Thyroid gland (tissue), 4 donors: ENCODE measurements around the gene MOV10. TPM values are rescaled to one million over a fixed set of nuclear protein-coding genes. Genes with fewer than 3 reads are reported as not detected.

Experiments used
- DNase-seq, 2 donors: peaks; one replicate each; pipeline ENCODE4 v3.0.0-alpha.2; 2019
- H3K27ac ChIP-seq, 3 donors: fragments of 200-600 bp; sonication (generic); 1 replicate in 2 of 3; 2 replicates in 1 of 3; pipeline ENCODE4 v1.5.1; 2016 to 2019; ENCODE audit warnings: mild to moderate bottlenecking in 1 of 3, moderate library complexity in 1 of 3
- H3K27me3 ChIP-seq: fragments of 200-600 bp; sonication (generic); one replicate; pipeline ENCODE4 v1.5.1; 2019
- H3K36me3 ChIP-seq, 2 donors: fragments of 200-600 bp; sonication (generic); one replicate each; pipeline ENCODE4 v1.5.1; 2016 to 2019
- H3K4me1 ChIP-seq, 2 donors: fragments of 200-600 bp; sonication (generic); one replicate each; pipeline ENCODE4 v1.5.1; 2017 to 2019
- H3K4me3 ChIP-seq, 3 donors: fragments of 200-600 bp; sonication (generic); replicated peaks in 1 of 3; 1 replicate in 2 of 3; 2 replicates in 1 of 3; pipeline ENCODE4 v1.5.1; 2016; ENCODE audit warnings: mild to moderate bottlenecking in 1 of 3
- H3K9me3 ChIP-seq: fragments of 200-600 bp; sonication (generic); one replicate; pipeline ENCODE4 v1.5.1; 2017
- CTCF ChIP-seq, 6 experiments: fragments of 200-600 bp in 3 of 6; fragments of 450-650 bp in 3 of 6; sonication (generic) in 3 of 6; IDR thresholded peaks; one replicate each; pipeline ENCODE4 v1.5.1; 2016 to 2019; ENCODE audit warnings: antibody characterized with exemption in 6 of 6, mild to moderate bottlenecking in 2 of 6, inconsistent platforms in 1 of 6, moderate library complexity in 1 of 6
- POLR2A ChIP-seq, 2 donors: fragments of 450-650 bp; IDR thresholded peaks; one replicate each; pipeline ENCODE4 v1.6.1; 2017; ENCODE audit warnings: antibody characterized with exemption in 2 of 2, mild to moderate bottlenecking in 2 of 2, moderate library complexity in 1 of 2
- WGBS, 2 donors: methylation state at CpG; one replicate each; pipeline ENCODE4 v1.1.5; 2017; 5-methylcytosine and 5-hydroxymethylcytosine counted together
- intact Hi-C: fragments of 100-400 bp; cut with DNase I; formaldehyde crosslinking; loops from one replicate; pipeline ENCODE4 v1.15.1; 2023
- total RNA-seq, 4 donors: library from RNA; depleted of rRNA; stranded (reverse); fragments of >200 nt; gene quantifications; one replicate each; pipeline ENCODE4 v1.2.3, GENCODE V29; 2016

The MOV10 gene
- total RNA-seq, 4 donors from 2014 or later: 20.2 to 27.7 (median 27.5) TPM

GRCh38 chr1:112729909-112730308, 55.5 kb downstream of the MOV10 start:
- WGBS, 2 donors: 67 to 93% methylated on average over 1 of the region's 1 CpG
- Histone ChIP-seq H3K9me3 (no peaks in the 10 kb centered on the region), H3K4me3 (no peak overlapping the region), H3K4me1 (peaks cover 11 to 18% of the 10 kb centered on the region in 2 donors), H3K27me3 (no peaks in the 10 kb centered on the region), H3K27ac (no peak overlapping the region), H3K36me3 (no peaks in the 10 kb centered on the region)
- intact Hi-C loops: no loop called here
- TF ChIP-seq CTCF (IDR thresholded peaks at IDR 0.05) (no peak), POLR2A (IDR thresholded peaks at IDR 0.05) (no peak)
- no peak for DNase-seq

- no peak for TF ChIP-seq POLR2A (IDR thresholded peaks at IDR 0.05)
- no peak for TF ChIP-seq CTCF (IDR thresholded peaks at IDR 0.05)
These were observed 57.0 kb downstream of the MOV10 start for GRCh38 chr1:112731451-112731850.

DNA sequence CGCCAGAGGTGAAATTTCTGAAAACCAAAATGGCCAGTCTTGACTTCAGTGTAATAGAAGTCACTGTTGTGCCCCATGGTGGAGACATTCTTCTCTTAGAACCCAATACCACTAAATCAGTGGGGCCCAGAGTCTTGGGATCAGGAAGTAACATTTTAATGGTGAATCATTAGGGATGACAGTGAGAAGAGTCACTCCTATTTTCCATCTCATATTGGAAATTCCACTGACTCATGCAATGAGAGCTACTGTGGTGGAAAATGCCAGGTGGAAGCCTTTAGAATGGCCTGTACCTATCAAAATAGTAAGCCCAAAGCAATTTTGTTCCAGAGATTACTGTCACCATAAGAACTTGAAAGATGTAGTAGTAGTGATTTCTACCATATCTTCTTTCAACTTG, 61.3 kb downstream of the MOV10 start:
- no peaks in the 10 kb centered on the region for H3K27me3 ChIP-seq
- WGBS, 2 donors: 98% methylated on average over 1 of the region's 1 CpG
- H3K4me3 ChIP-seq: no peak overlapping the region
- H3K36me3 ChIP-seq: no peaks in the 10 kb centered on the region
- intact Hi-C loops: no loop called here
- no peak for DNase-seq
- H3K27ac ChIP-seq: no peak overlapping the region
- no peaks in the 10 kb centered on the region for H3K9me3 ChIP-seq
- H3K4me1 ChIP-seq: no peaks in the 10 kb centered on the region
- TF ChIP-seq POLR2A (IDR thresholded peaks at IDR 0.05): no peak
- TF ChIP-seq CTCF (IDR thresholded peaks at IDR 0.05): no peak

More at GRCh38 chr1:112731451-112731850, 57.0 kb downstream of the MOV10 start:
- Histone ChIP-seq H3K27ac (no peak overlapping the region), H3K36me3 (no peaks in the 10 kb centered on the region), H3K4me1 (peaks cover 11 to 18% of the 10 kb centered on the region in 2 donors), H3K27me3 (no peaks in the 10 kb centered on the region), H3K4me3 (no peak overlapping the region), H3K9me3 (no peaks in the 10 kb centered on the region)
- 96 to 100% methylated on average over 1 of the region's 1 CpG for WGBS, 2 donors
- no peak for DNase-seq
- intact Hi-C loops: no loop called here

GRCh38 chr1:112737573-112737972, 63.1 kb downstream of the MOV10 start:
- no peak for DNase-seq
- H3K27ac ChIP-seq: no peak overlapping the region
- H3K36me3 ChIP-seq: no peaks in the 10 kb centered on the region
- TF ChIP-seq CTCF (IDR thresholded peaks at IDR 0.05): no peak
- no peak for TF ChIP-seq POLR2A (IDR thresholded peaks at IDR 0.05)
- WGBS, 2 donors: 83 to 100% methylated on average over 3 of the region's 3 CpGs
- no peaks in the 10 kb centered on the region for H3K4me1 ChIP-seq
- intact Hi-C loops: no loop called here
- no peaks in the 10 kb centered on the region for H3K9me3 ChIP-seq
- H3K4me3 ChIP-seq: no peak overlapping the region
- no peaks in the 10 kb centered on the region for H3K27me3 ChIP-seq

GRCh38 chr1:112743174-112744008, 68.9 kb downstream of the MOV10 start:
- Histone ChIP-seq H3K36me3 (no peaks in the 10 kb centered on the region), H3K27me3 (peaks cover 11% of the 10 kb centered on the region), H3K27ac (no peak overlapping the region), H3K4me3 (no peak overlapping the region), H3K4me1 (peaks cover 6 to 7% of the 10 kb centered on the region in 2 donors), H3K9me3 (no peaks in the 10 kb centered on the region)
- TF ChIP-seq POLR2A (IDR thresholded peaks at IDR 0.05) (no peak), CTCF (IDR thresholded peaks at IDR 0.05) (no peak)
- 29 to 37% methylated on average over 32 to 41 of the region's 54 CpGs for WGBS, 2 donors
- intact Hi-C loops: no loop called here
- DNase-seq: peak in 1 of 2 donors; percentile 18
